Esophagus muscularis mucosa (tissue), 4 donors: ENCODE measurements around the gene CDK14. TPM values are rescaled to one million over a fixed set of nuclear protein-coding genes. Genes with fewer than 3 reads are reported as not detected.
"Not testable (repeated sequence)": the region's sequence is repeated elsewhere in the genome, so short reads cannot be mapped to it uniquely, and the experiment has no call there.

ENCODE experiments used
- DNase-seq: peaks from one replicate; pipeline ENCODE4 v3.0.0-alpha.2; 2017; ENCODE audit errors: extremely low spot score
- H3K27ac ChIP-seq, 4 donors: fragments of 200-600 bp; sonication (generic); replicated peaks in 1 of 4; 1 replicate in 3 of 4; 2 replicates in 1 of 4; pipeline ENCODE4 v1.5.1; 2016 to 2019; ENCODE audit warnings: mild to moderate bottlenecking in 1 of 4
- H3K27me3 ChIP-seq, 4 donors: fragments of 200-600 bp; sonication (generic); one replicate each; pipeline versions ENCODE4 v1.5.1 to v1.6.0; 2016 to 2019
- H3K36me3 ChIP-seq, 4 donors: fragments of 200-600 bp; sonication (generic); one replicate each; pipeline ENCODE4 v1.5.1; 2016 to 2019
- H3K4me1 ChIP-seq, 4 donors: fragments of 200-600 bp; sonication (generic); one replicate each; pipeline ENCODE4 v1.5.1; 2016 to 2019
- H3K4me3 ChIP-seq, 4 donors: fragments of 200-600 bp; sonication (generic); 1 replicate in 2 of 4; 2 replicates in 2 of 4; pipeline ENCODE4 v1.5.1; 2016 to 2019; ENCODE audit warnings: mild to moderate bottlenecking in 4 of 4, moderate library complexity in 1 of 4
- H3K9me3 ChIP-seq, 4 donors: fragments of 200-600 bp; sonication (generic); 1 replicate in 3 of 4; 2 replicates in 1 of 4; pipeline ENCODE4 v1.5.1; 2016 to 2019
- EP300 ChIP-seq: sonication (generic); formaldehyde crosslinking; IDR thresholded peaks from one replicate; pipeline ENCODE4 v1.6.1; 2017; ENCODE audit warnings: antibody characterized with exemption
- POLR2A ChIP-seq: fragments of 450-650 bp; IDR thresholded peaks from one replicate; pipeline ENCODE4 v1.6.1; 2017; ENCODE audit warnings: antibody characterized with exemption, moderate library complexity, mild to moderate bottlenecking, low read depth
- POLR2AphosphoS5 ChIP-seq, 2 donors: sonication (generic); formaldehyde crosslinking; IDR thresholded peaks; one replicate each; pipeline ENCODE4 v1.6.1; 2017; ENCODE audit warnings: antibody characterized with exemption in 2 of 2
- WGBS: methylation state at CpG from one replicate; pipeline ENCODE4 v1.1.5; 2018; 5-methylcytosine and 5-hydroxymethylcytosine counted together
- intact Hi-C: fragments of 100-400 bp; cut with DNase I; formaldehyde crosslinking; loops from one replicate; pipeline ENCODE4 v1.15.1; 2023
- total RNA-seq, 4 donors: library from RNA; depleted of rRNA; stranded (reverse); fragments of >200 nt; gene quantifications; one replicate each; pipeline versions ENCODE4 v1.1.0 to v1.2.1, GENCODE V29; 2016
- TF ChIP-seq, protein P1 (sequence below), 3 experiments: fragments of 200-600 bp in 2 of 3; fragments of 450-650 bp in 1 of 3; sonication (generic) in 2 of 3; IDR thresholded peaks; one replicate each; pipeline ENCODE4 v1.5.1; 2017 to 2019; ENCODE audit warnings: antibody characterized with exemption in 3 of 3, mild to moderate bottlenecking in 2 of 3, moderate library complexity in 1 of 3

The CDK14 gene
- total RNA-seq, 4 donors from 2014 or later = 9.6 to 17.7 (median 14.3) TPM

- H3K36me3 ChIP-seq = no peaks in the 10 kb centered on the region
- WGBS = 95% methylated on average over 3 of the region's 3 CpGs
- TF ChIP-seq POLR2AphosphoS5 (IDR thresholded peaks at IDR 0.05) = no peak
- no peak for TF ChIP-seq EP300
- TF ChIP-seq POLR2A = no peak
- TF ChIP-seq, protein P1, sequence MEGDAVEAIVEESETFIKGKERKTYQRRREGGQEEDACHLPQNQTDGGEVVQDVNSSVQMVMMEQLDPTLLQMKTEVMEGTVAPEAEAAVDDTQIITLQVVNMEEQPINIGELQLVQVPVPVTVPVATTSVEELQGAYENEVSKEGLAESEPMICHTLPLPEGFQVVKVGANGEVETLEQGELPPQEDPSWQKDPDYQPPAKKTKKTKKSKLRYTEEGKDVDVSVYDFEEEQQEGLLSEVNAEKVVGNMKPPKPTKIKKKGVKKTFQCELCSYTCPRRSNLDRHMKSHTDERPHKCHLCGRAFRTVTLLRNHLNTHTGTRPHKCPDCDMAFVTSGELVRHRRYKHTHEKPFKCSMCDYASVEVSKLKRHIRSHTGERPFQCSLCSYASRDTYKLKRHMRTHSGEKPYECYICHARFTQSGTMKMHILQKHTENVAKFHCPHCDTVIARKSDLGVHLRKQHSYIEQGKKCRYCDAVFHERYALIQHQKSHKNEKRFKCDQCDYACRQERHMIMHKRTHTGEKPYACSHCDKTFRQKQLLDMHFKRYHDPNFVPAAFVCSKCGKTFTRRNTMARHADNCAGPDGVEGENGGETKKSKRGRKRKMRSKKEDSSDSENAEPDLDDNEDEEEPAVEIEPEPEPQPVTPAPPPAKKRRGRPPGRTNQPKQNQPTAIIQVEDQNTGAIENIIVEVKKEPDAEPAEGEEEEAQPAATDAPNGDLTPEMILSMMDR (IDR thresholded peaks at IDR 0.05) = no peak
- no peak overlapping the region for H3K4me3 ChIP-seq
- intact Hi-C loops = no loop called here
- H3K4me1 ChIP-seq = no peaks in the 10 kb centered on the region
- H3K27me3 ChIP-seq = no peaks in the 10 kb centered on the region
- H3K27ac ChIP-seq = no peak overlapping the region
- no peak for DNase-seq
- H3K9me3 ChIP-seq = no peaks in the 10 kb centered on the region
These were observed 35.4 kb downstream of the CDK14 start for GRCh38 chr7:90631502-90631901.

DNA sequence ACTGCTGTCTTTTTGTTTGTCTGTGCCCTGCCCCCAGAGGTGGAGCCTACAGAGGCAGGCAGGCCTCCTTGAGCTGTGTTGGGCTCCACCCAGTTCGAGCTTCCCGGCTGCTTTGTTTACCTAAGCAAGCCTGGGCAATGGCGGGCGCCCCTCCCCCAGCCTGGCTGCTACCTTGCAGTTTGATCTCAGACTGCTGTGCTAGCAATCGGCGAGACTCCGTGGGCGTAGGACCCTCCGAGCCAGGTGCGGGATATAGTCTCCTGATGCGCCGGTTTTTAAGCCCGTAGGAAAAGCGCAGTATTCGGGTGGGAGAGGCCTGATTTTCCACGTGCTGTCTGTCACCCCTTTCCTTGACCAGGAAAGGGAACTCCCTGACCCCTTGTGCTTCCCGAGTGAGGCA lies 43.6 kb downstream of the CDK14 start:
- DNase-seq, H3K36me3 ChIP-seq, H3K9me3 ChIP-seq, H3K27ac ChIP-seq, H3K27me3 ChIP-seq, H3K4me1 ChIP-seq, intact Hi-C loops, H3K4me3 ChIP-seq: not testable (repeated sequence)
- 90% methylated on average over 8 of the region's 17 CpGs for WGBS

DNA sequence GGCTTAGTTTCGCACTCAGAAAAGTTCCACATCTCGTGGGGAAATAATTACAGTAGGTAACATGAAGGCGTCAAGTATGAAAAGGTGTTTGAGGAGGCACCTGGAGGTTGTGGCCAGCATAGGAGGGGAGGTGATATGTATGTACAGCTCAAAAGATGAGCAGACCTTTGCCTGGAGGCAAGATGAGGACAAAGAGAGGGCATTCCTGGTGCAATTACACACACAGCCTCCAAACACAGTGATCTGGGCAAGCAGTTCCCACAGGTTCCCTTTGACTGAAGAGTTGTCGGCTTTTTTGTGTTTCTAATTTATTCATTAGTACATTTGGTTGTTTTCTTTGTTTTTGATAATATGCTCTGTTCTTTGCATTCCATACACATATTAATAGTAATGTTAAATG lies 46.9 kb downstream of the CDK14 start:
- Histone ChIP-seq H3K4me1 (peaks cover 0 to 7% (median 6%) of the 10 kb centered on the region in 4 donors), H3K27ac (no peak overlapping the region), H3K36me3 (no peaks in the 10 kb centered on the region), H3K4me3 (no peak overlapping the region), H3K27me3 (no peaks in the 10 kb centered on the region), H3K9me3 (peaks cover 0 to 9% (median 0%) of the 10 kb centered on the region in 4 donors)
- DNase-seq = no peak
- no peak for TF ChIP-seq POLR2AphosphoS5 (IDR thresholded peaks at IDR 0.05)
- TF ChIP-seq EP300 = no peak
- no peak for TF ChIP-seq POLR2A
- TF ChIP-seq, protein P1 (IDR thresholded peaks at IDR 0.05) = no peak
- intact Hi-C loops = no loop called here
- WGBS = 96% methylated on average over 4 of the region's 4 CpGs

DNA sequence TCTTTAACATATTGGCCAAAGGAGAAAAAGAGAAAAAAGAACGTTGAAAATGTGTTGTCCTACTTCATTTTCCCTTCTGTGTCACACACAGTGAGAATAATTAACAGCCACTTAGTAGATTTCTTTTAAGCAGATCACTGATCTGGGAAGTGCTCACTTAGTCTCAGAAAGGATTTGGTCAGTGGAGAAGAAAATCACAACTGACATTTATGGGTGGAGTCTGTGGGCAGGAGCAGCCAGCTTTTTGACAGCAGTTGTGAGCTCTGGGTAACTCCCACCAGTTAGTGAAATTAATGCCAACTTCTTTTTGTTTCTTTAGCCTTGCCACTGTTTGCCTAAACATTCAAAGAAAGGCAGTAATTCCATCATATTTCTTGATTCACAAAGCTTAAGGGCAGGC lies 49.7 kb downstream of the CDK14 start:
- peaks cover 0 to 7% (median 7%) of the 10 kb centered on the region in 4 donors for H3K4me1 ChIP-seq
- 55% methylated on average over 1 of the region's 1 CpG for WGBS
- H3K9me3 ChIP-seq = peaks cover 0 to 3% (median 0%) of the 10 kb centered on the region in 4 donors
- TF ChIP-seq, protein P1 (IDR thresholded peaks at IDR 0.05) = no peak
- TF ChIP-seq POLR2AphosphoS5 (IDR thresholded peaks at IDR 0.05) (no peak), POLR2A (no peak), EP300 (no peak)
- no peaks in the 10 kb centered on the region for H3K36me3 ChIP-seq
- intact Hi-C loops = no loop called here
- H3K4me3 ChIP-seq = no peak overlapping the region
- DNase-seq = no peak
- no peak overlapping the region for H3K27ac ChIP-seq
- H3K27me3 ChIP-seq = no peaks in the 10 kb centered on the region

DNA sequence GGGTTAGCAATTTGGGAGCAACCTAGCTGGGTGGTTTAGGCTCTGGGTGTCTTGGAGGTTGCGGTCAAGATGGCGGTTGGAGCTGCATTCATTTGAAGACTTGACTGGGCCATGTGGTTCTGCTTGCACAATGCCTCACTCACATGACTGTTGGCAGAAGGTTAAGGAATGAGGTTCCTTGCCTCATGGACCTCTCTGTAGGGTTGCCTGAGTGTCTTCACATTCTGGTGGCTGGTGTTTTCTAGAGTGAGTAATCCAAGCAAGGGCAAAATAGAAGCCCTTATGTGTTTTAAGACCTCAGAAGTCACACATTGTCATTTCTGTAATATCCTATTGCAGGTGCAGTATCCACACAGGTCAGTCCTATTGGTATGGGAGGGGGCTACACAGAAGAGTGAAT lies 52.0 kb downstream of the CDK14 start:
- WGBS = 100% methylated on average over 2 of the region's 2 CpGs
- no peak for DNase-seq
- intact Hi-C loops = no loop called here
- Histone ChIP-seq H3K27me3 (no peaks in the 10 kb centered on the region), H3K9me3 (peaks cover 0 to 3% (median 0%) of the 10 kb centered on the region in 4 donors), H3K4me1 (peaks cover 0 to 7% (median 7%) of the 10 kb centered on the region in 4 donors), H3K27ac (no peak overlapping the region), H3K36me3 (no peaks in the 10 kb centered on the region), H3K4me3 (no peak overlapping the region)
- TF ChIP-seq EP300 (no peak), POLR2A (no peak), POLR2AphosphoS5 (IDR thresholded peaks at IDR 0.05) (no peak)
- TF ChIP-seq, protein P1 (IDR thresholded peaks at IDR 0.05) = no peak
